Erythroblast (primary cell): ENCODE results near the gene TNRC6B.

Source experiments
- GATA1 ChIP-seq: IDR thresholded peaks from 2 replicates; pipeline ENCODE4 v1.6.1; 2011; ENCODE audit warnings: low read depth, mild to moderate bottlenecking, control low read depth, low read length, moderate library complexity
- POLR2A ChIP-seq: IDR thresholded peaks from 2 replicates; pipeline ENCODE4 v1.6.1; 2011; ENCODE audit warnings: mild to moderate bottlenecking, low read length

- TF ChIP-seq POLR2A (no peak), GATA1 (no peak)
Measured at GRCh38 chr22:40220316-40221054, 42.8 kb downstream of the TNRC6B start.
